ENCODE data around the gene WWOX.

DNA sequence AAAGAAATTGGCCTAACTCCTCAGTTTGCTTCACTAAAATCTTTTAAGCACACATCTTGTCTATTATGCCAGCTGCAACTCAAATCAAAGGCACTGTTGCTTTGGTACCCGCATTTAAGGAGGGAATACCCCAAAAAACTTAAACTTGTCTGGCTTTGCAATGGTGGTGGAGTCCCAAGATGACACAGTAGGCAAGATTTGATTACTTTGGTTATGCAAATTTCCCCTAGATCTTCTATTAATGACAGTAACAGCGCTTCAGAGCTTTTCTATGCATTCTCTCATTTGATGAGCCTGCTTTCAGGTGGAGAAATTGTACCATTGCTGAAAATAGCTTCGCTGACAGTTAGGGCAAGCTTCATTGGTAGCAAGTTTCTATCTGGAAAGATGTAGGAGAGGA is 27.2 kb downstream of the WWOX start:
- TF ChIP-seq POLR2A (IDR thresholded peaks at IDR 0.05): no peak
- TF ChIP-seq CTCF (IDR thresholded peaks at IDR 0.05): no peak

Data from right lobe of liver (tissue), 4 donors.